HG02852 (cell line): ENCODE measurements around the gene FBXO42.
"Not testable (repeated sequence)": the region's sequence is repeated elsewhere in the genome, so short reads cannot be mapped to it uniquely, and the experiment has no call there.

Source experiments
- ATAC-seq: cut with Tn5 transposase; IDR thresholded peaks from one replicate; pipeline ENCODE4 v1.9.1; 2021; ENCODE audit warnings: mild to moderate bottlenecking, moderate library complexity; ENCODE audit not compliant: unreplicated experiment

FBXO42 gene

GRCh38 chr1:16266411-16267118 lies 85.7 kb downstream of the FBXO42 start:
- ATAC-seq, result no peak

GRCh38 chr1:16262067-16262466 lies 90.2 kb downstream of the FBXO42 start:
- no peak for ATAC-seq

GRCh38 chr1:16260814-16261213 lies 91.5 kb downstream of the FBXO42 start:
- ATAC-seq, result no peak

GRCh38 chr1:16258591-16259135 lies 93.6 kb downstream of the FBXO42 start:
- no peak for ATAC-seq

- ATAC-seq, result no peak
These were observed 94.3 kb downstream of the FBXO42 start for GRCh38 chr1:16257968-16258367.

- not testable (repeated sequence) for ATAC-seq
These were observed 94.7 kb downstream of the FBXO42 start for GRCh38 chr1:16257556-16257955.

- ATAC-seq, result no peak
These were observed 95.8 kb downstream of the FBXO42 start for GRCh38 chr1:16256478-16256877.

- ATAC-seq, result no peak
These were observed 97.9 kb downstream of the FBXO42 start for GRCh38 chr1:16254263-16254928.

- no peak for ATAC-seq
These were observed 98.9 kb downstream of the FBXO42 start for GRCh38 chr1:16253332-16253922.

- ATAC-seq, result no peak
These were observed 99.4 kb downstream of the FBXO42 start for GRCh38 chr1:16252912-16253311.

GRCh38 chr1:16251381-16251780 lies 100.9 kb downstream of the FBXO42 start:
- ATAC-seq, result no peak

GRCh38 chr1:16250524-16251251 lies 101.6 kb downstream of the FBXO42 start:
- ATAC-seq, result no peak

- ATAC-seq, result no peak
These were observed 102.6 kb downstream of the FBXO42 start for GRCh38 chr1:16249596-16250241.

- ATAC-seq, result no peak
These were observed 103.4 kb downstream of the FBXO42 start for GRCh38 chr1:16248603-16249516.

GRCh38 chr1:16248007-16248436 lies 104.3 kb downstream of the FBXO42 start:
- ATAC-seq, result no peak

- ATAC-seq, result no peak
These were observed 104.8 kb downstream of the FBXO42 start for GRCh38 chr1:16247441-16247840.

GRCh38 chr1:16246961-16247360 lies 105.3 kb downstream of the FBXO42 start:
- no peak for ATAC-seq

- ATAC-seq, result not testable (repeated sequence)
These were observed 106.0 kb downstream of the FBXO42 start for GRCh38 chr1:16246239-16246638.

GRCh38 chr1:16245476-16246196 lies 106.6 kb downstream of the FBXO42 start:
- no peak for ATAC-seq
